A673 (cell line): Measurements from ENCODE around the gene LHPP. TPM values are rescaled to one million over a fixed set of nuclear protein-coding genes. Genes with fewer than 3 reads are reported as not detected.

ENCODE experiments used
- BruUV-seq: library from RNA; stranded (reverse); fragments of 400-500 nt; replicated peaks from 2 replicates; lab custom pipeline; 2021; lab: Mats Ljungman, UMichigan
- CTCF ChIA-PET: fragments of 300-600 bp; sonication (Branson Sonifier 250); formaldehyde crosslinking; loops from one replicate; lab custom pipeline; 2022; ENCODE audit warnings: antibody characterized with exemption; lab: Charles Lee
- POLR2A ChIA-PET: fragments of 300-600 bp; sonication (Branson Sonifier 250); formaldehyde crosslinking; loops from one replicate; lab custom pipeline; 2022; ENCODE audit warnings: antibody characterized with exemption; ENCODE audit not compliant: low non-redundant PET; lab: Charles Lee
- DNase-seq: peaks from one replicate; pipeline ENCODE4 v3.0.0-alpha.2; 2015; ENCODE audit warnings: low spot score
- H3K27ac ChIP-seq: fragments of 200-600 bp; sonication (generic); 2 replicates; pipeline ENCODE4 v1.5.1; 2016; ENCODE audit warnings: mixed run types, low read depth, mild to moderate bottlenecking, mixed read lengths, antibody characterized with exemption, low read length; ENCODE audit not compliant: poor library complexity, severe bottlenecking
- H3K27me3 ChIP-seq: fragments of 200-600 bp; sonication (generic); replicated peaks from 2 replicates; pipeline ENCODE4 v1.6.1; 2017; ENCODE audit warnings: mixed run types, low read depth, mild to moderate bottlenecking, mixed read lengths, antibody characterized with exemption, low read length; ENCODE audit not compliant: insufficient read depth, poor library complexity
- H3K36me3 ChIP-seq: fragments of 200-600 bp; sonication (generic); 2 replicates; pipeline ENCODE4 v1.6.1; 2016; ENCODE audit warnings: mixed run types, mild to moderate bottlenecking, mixed read lengths, antibody characterized with exemption, low read length; ENCODE audit not compliant: insufficient read depth, poor library complexity, severe bottlenecking
- H3K4me1 ChIP-seq: fragments of 200-600 bp; sonication (generic); 2 replicates; pipeline ENCODE4 v1.6.1; 2017; ENCODE audit warnings: mixed run types, mild to moderate bottlenecking, mixed read lengths, antibody characterized with exemption, low read length; ENCODE audit not compliant: insufficient read depth, poor library complexity, severe bottlenecking
- H3K4me3 ChIP-seq: fragments of 200-600 bp; sonication (generic); 2 replicates; pipeline ENCODE4 v1.5.1; 2016; ENCODE audit warnings: low read depth, mixed run types, mild to moderate bottlenecking, mixed read lengths, low read length; ENCODE audit not compliant: poor library complexity, severe bottlenecking
- H3K9me3 ChIP-seq: fragments of 200-600 bp; sonication (generic); 2 replicates; pipeline ENCODE4 v1.6.1; 2016; ENCODE audit warnings: mixed run types, low read depth, mild to moderate bottlenecking, mixed read lengths, antibody characterized with exemption, low read length; ENCODE audit not compliant: poor library complexity, severe bottlenecking
- EZH2 ChIP-seq: fragments of 200-600 bp; sonication (generic); IDR thresholded peaks from 2 replicates; pipeline ENCODE4 v1.6.1; 2017; ENCODE audit warnings: borderline replicate concordance, low read depth, mild to moderate bottlenecking, mixed read lengths, antibody characterized with exemption, low read length; ENCODE audit not compliant: poor library complexity, severe bottlenecking
- intact Hi-C: fragments of 100-400 bp; cut with micrococcal nuclease; formaldehyde crosslinking; loops from one replicate; pipeline ENCODE4 v1.10.0; 2022; ENCODE audit not compliant: unreplicated experiment
- total RNA-seq: library from RNA; stranded (reverse); gene quantifications from 2 replicates; pipeline ENCODE4 v1.2.3, GENCODE V29; 2021
- TF ChIP-seq, protein P1 (sequence below): fragments of 300-800, 200-600 bp; sonication (generic); conservative IDR thresholded peaks from 2 replicates; pipeline ENCODE4 v1.5.1; 2017; ENCODE audit warnings: low read depth, mild to moderate bottlenecking, antibody characterized with exemption, low read length, moderate library complexity, mixed read lengths

Gene LHPP
- total RNA-seq, 1 experiment from 2014 or later = 2.3 TPM

- no peaks in the 10 kb centered on the region for H3K27me3 ChIP-seq
- no peaks in the 10 kb centered on the region for H3K9me3 ChIP-seq
- ChIA-PET CTCF (no interaction called here), POLR2A (no interaction called here)
- BruUV-seq = no TSS peak
- H3K27ac ChIP-seq = no peak overlapping the region
- H3K4me1 ChIP-seq = no peaks in the 10 kb centered on the region
- TF ChIP-seq, protein P1, sequence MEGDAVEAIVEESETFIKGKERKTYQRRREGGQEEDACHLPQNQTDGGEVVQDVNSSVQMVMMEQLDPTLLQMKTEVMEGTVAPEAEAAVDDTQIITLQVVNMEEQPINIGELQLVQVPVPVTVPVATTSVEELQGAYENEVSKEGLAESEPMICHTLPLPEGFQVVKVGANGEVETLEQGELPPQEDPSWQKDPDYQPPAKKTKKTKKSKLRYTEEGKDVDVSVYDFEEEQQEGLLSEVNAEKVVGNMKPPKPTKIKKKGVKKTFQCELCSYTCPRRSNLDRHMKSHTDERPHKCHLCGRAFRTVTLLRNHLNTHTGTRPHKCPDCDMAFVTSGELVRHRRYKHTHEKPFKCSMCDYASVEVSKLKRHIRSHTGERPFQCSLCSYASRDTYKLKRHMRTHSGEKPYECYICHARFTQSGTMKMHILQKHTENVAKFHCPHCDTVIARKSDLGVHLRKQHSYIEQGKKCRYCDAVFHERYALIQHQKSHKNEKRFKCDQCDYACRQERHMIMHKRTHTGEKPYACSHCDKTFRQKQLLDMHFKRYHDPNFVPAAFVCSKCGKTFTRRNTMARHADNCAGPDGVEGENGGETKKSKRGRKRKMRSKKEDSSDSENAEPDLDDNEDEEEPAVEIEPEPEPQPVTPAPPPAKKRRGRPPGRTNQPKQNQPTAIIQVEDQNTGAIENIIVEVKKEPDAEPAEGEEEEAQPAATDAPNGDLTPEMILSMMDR = no peak
- no peak for TF ChIP-seq EZH2
- DNase-seq = no peak
- H3K4me3 ChIP-seq = no peak overlapping the region
- intact Hi-C loops = no loop called here
- no peaks in the 10 kb centered on the region for H3K36me3 ChIP-seq
Observed at GRCh38 chr10:124624006-124624405, 162.4 kb downstream of the LHPP start.

DNA sequence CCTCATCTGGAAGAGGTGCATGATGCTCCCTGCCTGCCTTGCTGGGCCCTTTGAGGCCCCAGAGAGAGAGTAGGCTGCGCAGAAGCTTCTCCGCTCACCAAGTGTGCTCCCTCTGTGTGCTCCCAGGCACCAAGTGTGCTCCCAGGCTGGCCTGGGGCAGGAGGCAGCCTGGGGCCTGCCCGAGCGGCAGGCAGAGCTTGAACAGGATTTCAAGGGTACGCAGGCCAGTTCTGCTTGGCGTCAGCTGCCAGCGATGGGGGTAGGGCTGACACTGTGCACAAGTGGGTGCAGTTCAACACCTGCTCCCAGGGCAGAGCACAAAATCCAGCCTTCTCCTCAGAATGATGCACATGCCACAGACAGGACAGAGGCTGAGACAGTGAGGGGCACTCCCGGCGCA is 162.8 kb downstream of the LHPP start:
- Histone ChIP-seq H3K4me1 (no peaks in the 10 kb centered on the region), H3K27ac (no peak overlapping the region), H3K36me3 (no peaks in the 10 kb centered on the region), H3K4me3 (no peak overlapping the region), H3K27me3 (no peaks in the 10 kb centered on the region), H3K9me3 (no peaks in the 10 kb centered on the region)
- no TSS peak for BruUV-seq
- DNase-seq = no peak
- TF ChIP-seq EZH2 = no peak
- TF ChIP-seq, protein P1 = no peak
- POLR2A ChIA-PET = no interaction called here
- intact Hi-C loops = no loop called here
- CTCF ChIA-PET = no interaction called here

- no peaks in the 10 kb centered on the region for H3K4me1 ChIP-seq
- intact Hi-C loops = no loop called here
- H3K27ac ChIP-seq = no peak overlapping the region
- H3K36me3 ChIP-seq = no peaks in the 10 kb centered on the region
- no peak for TF ChIP-seq EZH2
- TF ChIP-seq, protein P1 = no peak
- POLR2A ChIA-PET = no interaction called here
- BruUV-seq = no TSS peak
- H3K27me3 ChIP-seq = no peaks in the 10 kb centered on the region
- H3K4me3 ChIP-seq = no peak overlapping the region
- no peaks in the 10 kb centered on the region for H3K9me3 ChIP-seq
- no peak for DNase-seq
- CTCF ChIA-PET = no interaction called here
Observed at GRCh38 chr10:124624895-124625294, 163.3 kb downstream of the LHPP start.
